HepG2 (cell line): ENCODE measurements around the gene HIC1. TPM values are rescaled to one million over a fixed set of nuclear protein-coding genes. Genes with fewer than 3 reads are reported as not detected.

Source experiments
- ATAC-seq: fragments of 200-7000 bp; cut with Tn5 transposase; 3 replicates; pipeline ENCODE4 v1.9.1; 2020; ENCODE audit warnings: mild to moderate bottlenecking, moderate library complexity
- BruUV-seq: library from RNA; stranded (reverse); fragments of 400-500 nt; replicated peaks from 2 replicates; lab custom pipeline; 2021; lab: Mats Ljungman, UMichigan
- CTCF ChIA-PET: fragments of 300-600 bp; formaldehyde crosslinking; extraction: SDS; loops from one replicate; lab custom pipeline; 2021; ENCODE audit warnings: low total read pairs, inconsistent platforms, low intra/inter-chr PET ratio; lab: Yijun Ruan, JAX
- POLR2A ChIA-PET: fragments of 350-600 bp; sonication (Branson Sonifier 250); formaldehyde crosslinking; loops from one replicate; lab custom pipeline; 2020; ENCODE audit warnings: antibody characterized with exemption, inconsistent platforms; lab: Yijun Ruan, JAX
- DNase-seq: peaks from one replicate; pipeline ENCODE4 v3.0.0-alpha.2; 2015; ENCODE audit warnings: low spot score
- FAIRE-seq: peaks from 3 replicates; lab custom pipeline; 2011; peaks lifted over from hg19 to GRCh38; lab: Jason Lieb, UNC
- H2AFZ ChIP-seq: one replicate; pipeline ENCODE4 v1.6.1; 2011; ENCODE audit warnings: low read length, inconsistent platforms
- H3K27ac ChIP-seq: fragments of 300-600 bp; 3 replicates; pipeline ENCODE4 v1.8.0; 2011; ENCODE audit warnings: mixed run types, mild to moderate bottlenecking, mixed read lengths, low read length, inconsistent platforms; ENCODE audit not compliant: insufficient read depth; ENCODE audit errors: extremely low read length
- H3K27me3 ChIP-seq, 2 experiments: fragments of 200-600 bp in 1 of 2; 2 replicates in 1 of 2; 3 replicates in 1 of 2; pipeline versions ENCODE4 v1.6.0 to v1.8.0; 2011; ENCODE audit warnings: low read length in 2 of 2, mild to moderate bottlenecking in 2 of 2, moderate library complexity in 2 of 2, inconsistent platforms in 1 of 2; ENCODE audit not compliant: insufficient read depth in 2 of 2, control insufficient read depth in 1 of 2
- H3K36me3 ChIP-seq, 2 experiments: fragments of 200-600 bp in 1 of 2; replicated peaks in 1 of 2; 2 replicates in 1 of 2; 3 replicates in 1 of 2; pipeline versions ENCODE4 v1.5.1 to v1.8.0; 2011; ENCODE audit warnings: low read length in 2 of 2, inconsistent platforms in 1 of 2; ENCODE audit not compliant: insufficient read depth in 2 of 2, control insufficient read depth in 1 of 2
- H3K4me1 ChIP-seq: 2 replicates; pipeline ENCODE4 v1.5.1; 2012; ENCODE audit warnings: low read length, inconsistent platforms; ENCODE audit not compliant: insufficient read depth
- H3K4me2 ChIP-seq: 2 replicates; pipeline ENCODE4 v1.6.0; 2011; ENCODE audit warnings: low read depth, low read length, inconsistent platforms
- H3K4me3 ChIP-seq, 3 experiments: fragments of 200-600 bp in 1 of 3; sonication (generic), shearing (Covaris generic) in 1 of 3; replicated peaks in 1 of 3; 2 replicates each; pipeline ENCODE4 v1.5.1; 2011 to 2016; ENCODE audit warnings: low read length in 3 of 3, inconsistent platforms in 2 of 3, low read depth in 2 of 3, mild to moderate bottlenecking in 2 of 3, control low read depth in 1 of 3, mixed read lengths in 1 of 3; ENCODE audit not compliant: insufficient read depth in 1 of 3
- H3K79me2 ChIP-seq: one replicate; pipeline ENCODE4 v1.6.1; 2011; ENCODE audit warnings: low read length, inconsistent platforms; ENCODE audit not compliant: insufficient read depth
- H3K9ac ChIP-seq: 2 replicates; pipeline ENCODE4 v1.6.0; 2011; ENCODE audit warnings: mild to moderate bottlenecking, low read depth, low read length, inconsistent platforms; ENCODE audit not compliant: insufficient read depth
- H3K9me3 ChIP-seq: 2 replicates; pipeline ENCODE4 v1.5.1; 2012; ENCODE audit warnings: mild to moderate bottlenecking, low read length
- H4K20me1 ChIP-seq: 2 replicates; pipeline ENCODE4 v1.6.0; 2011; ENCODE audit warnings: inconsistent platforms, mild to moderate bottlenecking, low read length, moderate library complexity; ENCODE audit not compliant: insufficient read depth
- ETV6 ChIP-seq: sonication (generic); formaldehyde crosslinking; conservative IDR thresholded peaks from 2 replicates; pipeline ENCODE4 v1.4.0; 2020; ENCODE audit warnings: missing genetic modification reagents
- FOXK2 ChIP-seq: fragments of 450-650 bp; IDR thresholded peaks from 2 replicates; pipeline ENCODE4 v1.6.1; 2016
- MAZ ChIP-seq, 2 experiments: sonication (generic) in 1 of 2; formaldehyde crosslinking in 1 of 2; IDR thresholded peaks; 2 replicates each; pipeline versions ENCODE4 v1.5.0 to v1.6.1; 2012 to 2020; ENCODE audit warnings: low read depth in 2 of 2, mild to moderate bottlenecking in 2 of 2, borderline replicate concordance in 1 of 2, improper control_type of control experiment in 1 of 2, low read length in 1 of 2, missing genetic modification reagents in 1 of 2, moderate library complexity in 1 of 2
- POLR2AphosphoS2 ChIP-seq: IDR thresholded peaks from 2 replicates; pipeline ENCODE4 v1.6.1; 2011; ENCODE audit warnings: low read depth, low read length, improper control_type of control experiment
- ZNF224 ChIP-seq: sonication (generic); formaldehyde crosslinking; IDR thresholded peaks from 2 replicates; pipeline ENCODE4 v1.5.0; 2020; ENCODE audit warnings: mild to moderate bottlenecking, missing genetic modification reagents
- WGBS: methylation state at CpG from one replicate; pipeline ENCODE4 v1.1.6; 2017; ENCODE audit warnings: low lambda C conversion rate; 5-methylcytosine and 5-hydroxymethylcytosine counted together
- in situ Hi-C: cut with HindIII; loops from 2 replicates; pipeline ENCODE4 v1.10.0; 2017; ENCODE audit warnings: low pct_unique_long_range_greater_than_20kb; ENCODE audit not compliant: extremely low pct_ligation_motif_present
- intact Hi-C: fragments of 100-400 bp; cut with micrococcal nuclease; formaldehyde crosslinking; loops from one replicate; pipeline ENCODE4 v1.10.0; 2022; ENCODE audit not compliant: unreplicated experiment
- polyA plus RNA-seq, 8 experiments: library from polyadenylated mRNA; depleted of rRNA in 3 of 8; stranded (reverse) in 7 of 8; unstranded in 1 of 8; fragments of >200 nt; fragmentation: Illumina TruSeq in 4 of 8; extraction: Trizol in 4 of 8; gene quantifications; 2 replicates each; pipeline versions ENCODE4 v1.2.1 to v1.2.3, GENCODE V29; 2011 to 2016; ENCODE audit warnings: low read depth in 4 of 8, missing spikeins in 1 of 8, mixed read lengths in 1 of 8; ENCODE audit not compliant: insufficient read depth in 1 of 8
- total RNA-seq, 5 experiments: library from RNA; depleted of rRNA; stranded (reverse); fragments of >200 nt; fragmentation: Illumina TruSeq; extraction: Trizol; gene quantifications; 2 replicates each; pipeline ENCODE4 v1.2.3, GENCODE V29; 2016; ENCODE audit warnings: low read depth in 1 of 5
- TF ChIP-seq, protein P1 (sequence below): sonication (generic); formaldehyde crosslinking; IDR thresholded peaks from 2 replicates; pipeline ENCODE4 v1.4.0; 2020; ENCODE audit warnings: missing genetic modification reagents, borderline replicate concordance
- TF ChIP-seq, protein P2 (sequence below): sonication (generic); formaldehyde crosslinking; conservative IDR thresholded peaks from 2 replicates; pipeline ENCODE4 v1.4.0; 2020; ENCODE audit warnings: missing genetic modification reagents

The HIC1 gene
- total and polyA plus RNA-seq, 2 of the 13 experiments (the other 11 are each of a cell fraction or from before 2014, with no cell fraction given) = 0.04 to 0.31 TPM

DNA sequence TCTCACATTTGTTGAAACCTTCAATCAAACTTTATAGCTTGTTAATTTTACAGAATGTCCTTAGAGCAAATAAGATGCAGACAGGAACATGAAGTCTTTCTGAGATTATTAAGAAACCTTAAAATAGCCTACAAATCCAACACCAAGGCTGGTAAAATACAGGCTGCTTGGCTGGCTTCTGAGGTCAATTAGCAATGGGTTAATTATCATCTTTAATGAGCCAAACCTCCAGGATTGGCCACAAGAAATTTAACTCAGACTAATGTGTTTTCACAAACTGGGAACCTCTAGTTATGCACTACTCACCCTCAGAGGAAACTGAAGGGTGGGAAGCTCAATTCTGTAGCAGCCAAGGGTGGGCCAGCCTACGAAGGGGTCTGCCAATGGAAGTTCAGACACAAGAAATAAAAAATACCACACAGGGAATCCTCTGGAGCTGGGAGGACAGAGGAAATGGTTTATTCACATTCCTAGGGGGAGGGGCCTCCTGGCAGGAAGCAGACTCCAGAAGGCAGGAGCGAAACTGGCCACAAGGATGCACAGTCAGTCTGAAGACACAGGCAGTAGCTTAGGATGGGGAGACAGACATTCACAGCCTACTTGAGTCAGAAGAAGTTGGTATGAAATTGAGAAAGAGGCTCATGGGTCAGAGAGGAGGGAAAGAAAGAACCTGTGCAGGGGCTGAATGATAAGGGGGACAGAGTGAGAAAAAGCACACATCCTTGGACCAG, 36.1 kb downstream of the HIC1 start (continued):
- TF ChIP-seq ETV6 (CRISPR knock-in tag) = no peak

DNA sequence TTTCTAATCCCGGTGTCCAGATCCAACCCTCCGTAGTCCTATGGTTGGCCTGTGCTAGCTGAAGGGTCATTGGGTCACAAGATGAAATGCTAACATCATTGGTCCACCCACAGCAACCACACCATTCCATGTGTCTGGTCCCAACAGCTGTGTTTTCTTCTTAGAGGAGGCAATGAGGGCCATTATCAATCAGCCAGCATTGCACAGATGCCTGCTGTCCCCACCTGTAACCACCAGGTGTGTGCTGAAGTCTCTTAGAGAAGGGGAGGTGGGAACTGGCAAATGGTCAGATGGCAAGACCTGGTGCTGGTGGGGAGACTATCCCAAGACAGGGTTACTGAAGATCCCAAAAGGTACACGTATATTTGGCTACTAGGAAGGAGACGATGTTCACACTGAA, 37.4 kb downstream of the HIC1 start:
- Histone ChIP-seq H3K27ac (no peak overlapping the region), H3K27me3 (no peaks in the 10 kb centered on the region), H3K4me2 (no peak overlapping the region), H3K36me3 (peaks cover 0 to 5% of the 10 kb centered on the region in 2 experiments; a peak in 2 of 5 replicates), H4K20me1 (no peaks in the 10 kb centered on the region)
- no peak for DNase-seq
- WGBS = 98% methylated on average over 2 of the region's 4 CpGs
- TF ChIP-seq ZNF224 (CRISPR knock-in tag) = no peak
- TF ChIP-seq, all 625 proteins: peak for 0
- H3K79me2 ChIP-seq = no peaks in the 10 kb centered on the region
- no peaks in the 10 kb centered on the region for H3K9me3 ChIP-seq
- in situ Hi-C loops = no loop called here
- CTCF ChIA-PET = no interaction called here
- BruUV-seq = no TSS peak
- no peak overlapping the region for H3K4me3 ChIP-seq
- H3K4me1 ChIP-seq = peaks cover 47% of the 10 kb centered on the region
- POLR2A ChIA-PET = no interaction called here
- no peak overlapping the region for H3K9ac ChIP-seq
- H2AFZ ChIP-seq = no peak overlapping the region
- ATAC-seq (no peak), FAIRE-seq (no peak)
- intact Hi-C loops = no loop called here

DNA sequence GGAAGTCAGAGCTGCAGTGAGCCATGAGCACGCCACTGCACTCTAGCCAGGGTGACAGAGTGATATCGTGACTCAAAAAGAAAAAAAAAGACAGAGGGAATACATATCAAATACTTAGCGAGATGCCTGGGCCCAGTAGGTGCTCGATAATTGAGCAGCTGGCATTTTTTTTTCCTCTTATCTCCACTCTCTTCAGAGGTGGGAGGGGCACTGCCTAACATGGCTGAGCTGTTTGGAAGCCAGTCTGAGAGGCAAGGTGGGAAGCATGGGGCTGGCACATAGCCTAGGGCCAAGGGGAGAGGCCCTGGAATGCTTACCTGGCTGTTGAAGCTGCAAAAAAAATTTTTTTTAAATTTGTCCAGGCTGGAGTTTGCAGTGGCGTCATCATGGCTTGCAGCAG, 38.4 kb downstream of the HIC1 start:
- Histone ChIP-seq H3K27me3 (no peaks in the 10 kb centered on the region), H4K20me1 (no peaks in the 10 kb centered on the region), H3K27ac (no peak overlapping the region), H3K79me2 (no peaks in the 10 kb centered on the region), H3K4me1 (peaks cover 39% of the 10 kb centered on the region), H3K4me2 (no peak overlapping the region), H2AFZ (no peak overlapping the region), H3K9me3 (no peaks in the 10 kb centered on the region), H3K9ac (no peak overlapping the region), H3K36me3 (peaks cover 0 to 9% of the 10 kb centered on the region in 2 experiments; a peak in 1 of 5 replicates), H3K4me3 (no peak overlapping the region)
- POLR2A ChIA-PET = no interaction called here
- DNase-seq (no peak), FAIRE-seq (no peak), ATAC-seq (no peak)
- intact Hi-C loops = no loop called here
- in situ Hi-C loops = no loop called here
- CTCF ChIA-PET = no interaction called here
- 97% methylated on average over 5 of the region's 5 CpGs for WGBS
- no TSS peak for BruUV-seq
- TF ChIP-seq, protein P1, sequence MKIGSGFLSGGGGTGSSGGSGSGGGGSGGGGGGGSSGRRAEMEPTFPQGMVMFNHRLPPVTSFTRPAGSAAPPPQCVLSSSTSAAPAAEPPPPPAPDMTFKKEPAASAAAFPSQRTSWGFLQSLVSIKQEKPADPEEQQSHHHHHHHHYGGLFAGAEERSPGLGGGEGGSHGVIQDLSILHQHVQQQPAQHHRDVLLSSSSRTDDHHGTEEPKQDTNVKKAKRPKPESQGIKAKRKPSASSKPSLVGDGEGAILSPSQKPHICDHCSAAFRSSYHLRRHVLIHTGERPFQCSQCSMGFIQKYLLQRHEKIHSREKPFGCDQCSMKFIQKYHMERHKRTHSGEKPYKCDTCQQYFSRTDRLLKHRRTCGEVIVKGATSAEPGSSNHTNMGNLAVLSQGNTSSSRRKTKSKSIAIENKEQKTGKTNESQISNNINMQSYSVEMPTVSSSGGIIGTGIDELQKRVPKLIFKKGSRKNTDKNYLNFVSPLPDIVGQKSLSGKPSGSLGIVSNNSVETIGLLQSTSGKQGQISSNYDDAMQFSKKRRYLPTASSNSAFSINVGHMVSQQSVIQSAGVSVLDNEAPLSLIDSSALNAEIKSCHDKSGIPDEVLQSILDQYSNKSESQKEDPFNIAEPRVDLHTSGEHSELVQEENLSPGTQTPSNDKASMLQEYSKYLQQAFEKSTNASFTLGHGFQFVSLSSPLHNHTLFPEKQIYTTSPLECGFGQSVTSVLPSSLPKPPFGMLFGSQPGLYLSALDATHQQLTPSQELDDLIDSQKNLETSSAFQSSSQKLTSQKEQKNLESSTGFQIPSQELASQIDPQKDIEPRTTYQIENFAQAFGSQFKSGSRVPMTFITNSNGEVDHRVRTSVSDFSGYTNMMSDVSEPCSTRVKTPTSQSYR (CRISPR knock-in tag) = no peak
- TF ChIP-seq POLR2AphosphoS2 (no peak), FOXK2 (no peak), MAZ (IDR thresholded peaks at IDR 0.05; ENCODE audit: borderline replicate concordance, low read depth, low read length) (no peak), MAZ (CRISPR knock-in tag; IDR thresholded peaks at IDR 0.05; ENCODE audit: low read depth) (no peak)
- TF ChIP-seq, protein P2, sequence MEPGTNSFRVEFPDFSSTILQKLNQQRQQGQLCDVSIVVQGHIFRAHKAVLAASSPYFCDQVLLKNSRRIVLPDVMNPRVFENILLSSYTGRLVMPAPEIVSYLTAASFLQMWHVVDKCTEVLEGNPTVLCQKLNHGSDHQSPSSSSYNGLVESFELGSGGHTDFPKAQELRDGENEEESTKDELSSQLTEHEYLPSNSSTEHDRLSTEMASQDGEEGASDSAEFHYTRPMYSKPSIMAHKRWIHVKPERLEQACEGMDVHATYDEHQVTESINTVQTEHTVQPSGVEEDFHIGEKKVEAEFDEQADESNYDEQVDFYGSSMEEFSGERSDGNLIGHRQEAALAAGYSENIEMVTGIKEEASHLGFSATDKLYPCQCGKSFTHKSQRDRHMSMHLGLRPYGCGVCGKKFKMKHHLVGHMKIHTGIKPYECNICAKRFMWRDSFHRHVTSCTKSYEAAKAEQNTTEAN (CRISPR knock-in tag) = no peak
